ENCODE data around the gene SLC22A3.

SLC22A3 gene

DNA sequence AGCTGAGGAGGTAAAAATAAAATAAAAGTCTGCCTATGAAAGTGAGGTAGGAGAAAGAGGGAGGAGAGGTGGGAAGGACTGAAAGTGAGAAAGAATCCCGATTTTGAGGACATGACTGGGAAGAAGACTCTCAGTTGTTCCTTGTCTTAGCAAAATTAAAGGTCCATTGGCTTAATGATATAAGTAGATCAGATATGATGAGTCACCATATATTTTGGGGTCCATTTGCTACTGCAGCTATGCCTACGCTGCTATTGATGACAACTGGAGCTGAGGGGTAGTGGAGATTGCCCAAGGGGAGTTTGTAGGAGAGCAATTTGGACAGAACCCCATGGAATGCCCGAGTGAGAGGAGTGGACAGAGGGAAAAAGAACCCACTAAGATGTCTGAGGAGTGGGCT lies 15.1 kb upstream of the SLC22A3 start:
- DNase-seq (ENCODE audit: low read depth in 2 of 2): no peak
- TF ChIP-seq, protein P1, sequence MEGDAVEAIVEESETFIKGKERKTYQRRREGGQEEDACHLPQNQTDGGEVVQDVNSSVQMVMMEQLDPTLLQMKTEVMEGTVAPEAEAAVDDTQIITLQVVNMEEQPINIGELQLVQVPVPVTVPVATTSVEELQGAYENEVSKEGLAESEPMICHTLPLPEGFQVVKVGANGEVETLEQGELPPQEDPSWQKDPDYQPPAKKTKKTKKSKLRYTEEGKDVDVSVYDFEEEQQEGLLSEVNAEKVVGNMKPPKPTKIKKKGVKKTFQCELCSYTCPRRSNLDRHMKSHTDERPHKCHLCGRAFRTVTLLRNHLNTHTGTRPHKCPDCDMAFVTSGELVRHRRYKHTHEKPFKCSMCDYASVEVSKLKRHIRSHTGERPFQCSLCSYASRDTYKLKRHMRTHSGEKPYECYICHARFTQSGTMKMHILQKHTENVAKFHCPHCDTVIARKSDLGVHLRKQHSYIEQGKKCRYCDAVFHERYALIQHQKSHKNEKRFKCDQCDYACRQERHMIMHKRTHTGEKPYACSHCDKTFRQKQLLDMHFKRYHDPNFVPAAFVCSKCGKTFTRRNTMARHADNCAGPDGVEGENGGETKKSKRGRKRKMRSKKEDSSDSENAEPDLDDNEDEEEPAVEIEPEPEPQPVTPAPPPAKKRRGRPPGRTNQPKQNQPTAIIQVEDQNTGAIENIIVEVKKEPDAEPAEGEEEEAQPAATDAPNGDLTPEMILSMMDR (IDR thresholded peaks at IDR 0.05; ENCODE audit: low read depth, low read length): no peak
- no peak overlapping the region for H3K4me3 ChIP-seq (replicated peaks in 1 of 2; ENCODE audit: low read depth in 2 of 2, low read length in 2 of 2)

DNA sequence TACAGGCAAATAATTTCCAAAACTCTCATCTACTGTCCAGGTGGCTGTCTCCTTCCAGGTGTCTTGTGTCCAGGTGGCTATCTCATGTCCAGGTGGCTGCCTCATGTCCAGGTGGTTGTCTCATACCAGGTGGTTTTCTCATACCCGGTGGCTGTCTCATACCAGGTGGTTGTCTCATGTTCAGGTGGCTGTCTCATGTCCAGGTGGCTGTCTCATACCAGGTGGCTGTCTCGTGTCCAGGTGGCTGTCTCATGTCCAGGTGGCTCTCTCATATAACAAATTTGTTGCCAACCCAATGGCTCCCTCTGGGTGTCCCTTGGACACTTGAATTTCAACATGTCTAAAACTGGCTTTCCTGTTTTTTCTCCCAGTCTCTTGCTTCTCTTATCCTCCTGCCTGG lies 14.3 kb upstream of the SLC22A3 start:
- H3K4me3 ChIP-seq (replicated peaks in 1 of 2; ENCODE audit: low read depth in 2 of 2, low read length in 2 of 2): no peak overlapping the region
- no peak for DNase-seq (ENCODE audit: low read depth in 2 of 2)
- TF ChIP-seq, protein P1 (IDR thresholded peaks at IDR 0.05; ENCODE audit: low read depth, low read length): no peak

DNA sequence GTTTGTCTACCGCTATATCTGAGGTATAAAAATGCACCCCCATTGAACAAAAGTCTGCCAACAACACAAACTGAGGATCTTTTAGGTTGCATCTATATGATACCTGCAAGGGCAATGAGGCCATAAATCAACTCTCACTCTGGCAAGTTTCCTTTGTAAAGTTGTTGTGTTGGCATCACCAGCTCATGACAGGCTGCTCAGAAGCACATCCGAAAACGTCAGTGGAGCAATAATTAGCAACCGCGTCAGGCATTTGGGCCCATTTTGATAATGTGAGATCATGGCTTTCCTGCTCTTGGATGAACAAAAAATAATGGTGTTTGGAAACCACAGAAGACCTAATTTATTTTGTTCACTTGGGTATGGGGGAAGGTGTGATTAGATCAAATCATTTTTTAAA lies 12.0 kb upstream of the SLC22A3 start:
- no peak overlapping the region for H3K4me3 ChIP-seq (replicated peaks in 1 of 2; ENCODE audit: low read depth in 2 of 2, low read length in 2 of 2)
- TF ChIP-seq, protein P1 (IDR thresholded peaks at IDR 0.05; ENCODE audit: low read depth, low read length): no peak
- no peak for DNase-seq (ENCODE audit: low read depth in 2 of 2)

DNA sequence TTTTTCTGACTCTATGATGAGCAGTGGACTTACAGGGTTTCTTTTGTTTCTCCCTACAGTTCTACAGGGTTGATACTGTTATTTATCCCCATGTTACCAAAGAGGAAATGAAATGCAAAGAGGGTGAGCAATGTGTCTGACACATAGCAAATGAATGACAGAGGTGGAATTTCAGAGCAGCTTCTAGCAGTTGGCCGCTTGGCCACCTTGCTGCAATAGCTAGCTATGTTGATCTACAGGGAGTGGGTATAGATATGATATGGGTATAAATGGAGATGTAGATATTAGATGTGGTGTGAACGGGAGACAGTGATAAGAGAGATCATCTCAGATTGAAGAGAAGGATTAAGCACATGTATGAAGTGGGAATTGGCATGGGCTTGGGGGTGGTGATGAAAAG lies 10.9 kb upstream of the SLC22A3 start:
- peak; percentile 48 to 88 for DNase-seq (ENCODE audit: low read depth in 2 of 2)

DNA sequence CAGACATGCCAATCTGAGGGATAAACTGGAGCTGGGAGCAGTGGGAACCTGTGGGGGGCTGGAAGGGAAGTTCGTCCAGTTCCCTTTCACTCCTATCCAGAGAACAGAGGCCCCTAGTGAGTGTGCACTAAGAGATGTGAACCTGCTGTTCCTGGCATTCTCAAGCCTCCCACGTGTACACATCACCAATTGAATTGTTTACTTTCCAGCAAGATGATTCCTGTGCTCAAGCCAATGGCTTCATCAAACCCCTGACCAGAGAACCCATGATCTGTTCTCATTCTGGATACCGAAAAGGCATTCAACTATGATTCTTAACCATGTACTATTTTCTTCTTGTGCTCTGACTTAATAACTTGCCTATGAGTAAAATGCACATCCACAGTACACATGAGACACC lies 10.2 kb upstream of the SLC22A3 start:
- H3K4me3 ChIP-seq (replicated peaks in 1 of 2; ENCODE audit: low read depth in 2 of 2, low read length in 2 of 2): no peak overlapping the region
- TF ChIP-seq, protein P1 (IDR thresholded peaks at IDR 0.05; ENCODE audit: low read depth, low read length): no peak
- peak in 1 of 2 donors; percentile 39 for DNase-seq (ENCODE audit: low read depth in 2 of 2)

More for the DNA sequence above, 10.9 kb upstream of the SLC22A3 start:
- TF ChIP-seq, protein P1 (IDR thresholded peaks at IDR 0.05; ENCODE audit: low read depth, low read length): no peak
- no peak overlapping the region for H3K4me3 ChIP-seq (replicated peaks in 1 of 2; ENCODE audit: low read depth in 2 of 2, low read length in 2 of 2)

DNA sequence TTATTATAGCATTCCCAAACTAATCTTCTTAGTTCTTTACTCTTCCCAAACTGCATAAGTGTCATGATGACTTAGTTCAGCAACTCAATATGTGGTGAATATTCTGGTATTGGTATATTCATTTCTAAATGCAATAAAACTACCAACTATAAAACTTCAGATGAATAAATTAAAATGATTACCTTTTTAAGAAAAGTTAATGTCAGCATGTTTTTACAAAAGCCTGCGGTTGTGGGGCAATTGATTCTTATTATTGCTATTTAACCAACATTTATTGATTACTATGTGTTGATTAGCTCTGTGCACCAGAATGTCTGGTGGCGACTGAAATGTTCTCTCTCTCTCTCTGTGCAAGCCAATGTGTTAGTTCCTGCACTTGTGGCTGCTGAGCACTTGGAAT lies 5.0 kb upstream of the SLC22A3 start:
- TF ChIP-seq, protein P1 (IDR thresholded peaks at IDR 0.05; ENCODE audit: low read depth, low read length): no peak
- no peak overlapping the region for H3K4me3 ChIP-seq (replicated peaks in 1 of 2; ENCODE audit: low read depth in 2 of 2, low read length in 2 of 2)
- DNase-seq (ENCODE audit: low read depth in 2 of 2): no peak

DNA sequence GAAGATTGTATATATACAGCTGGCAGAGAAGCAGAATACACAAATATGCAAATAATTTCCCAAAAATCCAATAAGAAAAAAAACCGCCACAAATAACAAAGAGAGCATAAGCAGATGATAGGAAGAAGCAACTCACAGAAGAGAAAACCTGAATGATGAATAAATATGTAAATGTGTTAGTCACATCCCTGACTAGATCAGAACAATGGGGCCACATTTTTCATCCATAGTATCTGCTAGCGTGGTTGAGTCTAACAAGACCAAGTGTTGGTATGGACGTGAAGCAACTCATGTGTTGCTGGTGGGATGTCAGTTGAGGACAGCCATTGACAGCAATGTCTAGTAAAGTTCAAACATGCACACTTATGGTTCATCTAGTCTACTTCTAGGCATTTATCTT lies 3.9 kb upstream of the SLC22A3 start:
- no peak overlapping the region for H3K4me3 ChIP-seq (replicated peaks in 1 of 2; ENCODE audit: low read depth in 2 of 2, low read length in 2 of 2)
- peak in 1 of 2 donors; percentile 74 for DNase-seq (ENCODE audit: low read depth in 2 of 2)
- TF ChIP-seq, protein P1 (IDR thresholded peaks at IDR 0.05; ENCODE audit: low read depth, low read length): no peak
